GM23248 (cell line): Measurements from ENCODE around the gene KCNMA1. TPM values are rescaled to one million over a fixed set of nuclear protein-coding genes. Genes with fewer than 3 reads are reported as not detected.
"Not testable (repeated sequence)": the region's sequence is repeated elsewhere in the genome, so short reads cannot be mapped to it uniquely, and the experiment has no call there.

Source experiments
- DNase-seq: peaks from one replicate; pipeline ENCODE4 v3.0.0-alpha.2; 2015
- H2AFZ ChIP-seq: fragments of 200-600 bp; sonication (generic); 2 replicates; pipeline ENCODE4 v1.6.1; 2016; ENCODE audit warnings: antibody characterized with exemption
- H3F3A ChIP-seq: fragments of 200-600 bp; sonication (generic); 2 replicates; pipeline ENCODE4 v1.6.1; 2016; ENCODE audit warnings: mild to moderate bottlenecking, antibody characterized with exemption, mixed run types; ENCODE audit not compliant: insufficient read depth
- H3K27ac ChIP-seq: fragments of 200-600 bp; sonication (generic); 2 replicates; pipeline ENCODE4 v1.5.1; 2016; ENCODE audit warnings: mild to moderate bottlenecking
- H3K27me3 ChIP-seq: fragments of 200-600 bp; sonication (generic); replicated peaks from 2 replicates; pipeline ENCODE4 v1.6.1; 2016; ENCODE audit warnings: mild to moderate bottlenecking; ENCODE audit not compliant: insufficient read depth
- H3K36me3 ChIP-seq: fragments of 200-600 bp; sonication (generic); 2 replicates; pipeline ENCODE4 v1.6.1; 2016; ENCODE audit warnings: low read depth, mild to moderate bottlenecking
- H3K4me1 ChIP-seq: fragments of 200-600 bp; sonication (generic); 2 replicates; pipeline ENCODE4 v1.6.1; 2016; ENCODE audit warnings: mild to moderate bottlenecking; ENCODE audit not compliant: insufficient read depth
- H3K4me2 ChIP-seq: fragments of 200-600 bp; sonication (generic); one replicate; pipeline ENCODE4 v1.6.1; 2016; ENCODE audit warnings: mild to moderate bottlenecking; ENCODE audit not compliant: unreplicated experiment
- H3K4me3 ChIP-seq: fragments of 200-600 bp; sonication (generic); 2 replicates; pipeline ENCODE4 v1.5.1; 2016; ENCODE audit warnings: mild to moderate bottlenecking
- H3K79me2 ChIP-seq: fragments of 200-600 bp; sonication (generic); 2 replicates; pipeline ENCODE4 v1.6.1; 2016; ENCODE audit warnings: mild to moderate bottlenecking; ENCODE audit not compliant: insufficient read depth
- H3K9ac ChIP-seq: fragments of 200-600 bp; sonication (generic); 2 replicates; pipeline ENCODE4 v1.6.1; 2016; ENCODE audit warnings: mild to moderate bottlenecking
- H3K9me2 ChIP-seq: fragments of 200-600 bp; sonication (generic); 2 replicates; pipeline ENCODE4 v1.6.1; 2016; ENCODE audit warnings: mixed run types, mild to moderate bottlenecking, moderate library complexity; ENCODE audit not compliant: insufficient read depth
- H3K9me3 ChIP-seq: fragments of 200-600 bp; sonication (generic); one replicate; pipeline ENCODE4 v1.6.1; 2017; ENCODE audit warnings: low read depth
- H4K20me1 ChIP-seq: fragments of 200-600 bp; sonication (generic); 2 replicates; pipeline ENCODE4 v1.6.0; 2016; ENCODE audit not compliant: insufficient read depth
- EZH2 ChIP-seq: fragments of 200-600 bp; sonication (generic); IDR thresholded peaks from 2 replicates; pipeline ENCODE4 v1.6.1; 2018; ENCODE audit warnings: antibody characterized with exemption, mild to moderate bottlenecking; ENCODE audit not compliant: insufficient read depth, poor library complexity, severe bottlenecking
- EZH2phosphoT487 ChIP-seq: fragments of 200-600 bp; sonication (generic); IDR thresholded peaks from 2 replicates; pipeline ENCODE4 v1.6.1; 2018; ENCODE audit warnings: antibody characterized with exemption, moderate library complexity, mild to moderate bottlenecking, low read depth; ENCODE audit not compliant: insufficient read depth
- WGBS, 2 experiments: methylation state at CpG; one replicate each; pipeline ENCODE4 v1.1.6; 2015 to 2017; ENCODE audit warnings: low lambda C conversion rate in 2 of 2, low coverage in 1 of 2; ENCODE audit errors: missing lambda C conversion rate in 2 of 2; 5-methylcytosine and 5-hydroxymethylcytosine counted together
- in situ Hi-C: fragments of 300-500 bp; cut with MboI; formaldehyde crosslinking; loops from 2 replicates; pipeline ENCODE4 v1.15.0; 2020
- polyA plus RNA-seq: library from polyadenylated mRNA; unstranded; fragments of >200 nt; fragmentation: Nextera tagmentation; extraction: Ambion mirVana; gene quantifications from 2 replicates; pipeline ENCODE4 v1.2.1, GENCODE V29; 2016
- total RNA-seq: library from RNA; depleted of rRNA; stranded (reverse); fragments of >200 nt; shearing (Covaris generic); gene quantifications from 2 replicates; pipeline ENCODE4 v1.2.3, GENCODE V29; 2014

The KCNMA1 gene
- total and polyA plus RNA-seq, 2 experiments from 2014 or later: 14.2 to 25.1 TPM

DNA sequence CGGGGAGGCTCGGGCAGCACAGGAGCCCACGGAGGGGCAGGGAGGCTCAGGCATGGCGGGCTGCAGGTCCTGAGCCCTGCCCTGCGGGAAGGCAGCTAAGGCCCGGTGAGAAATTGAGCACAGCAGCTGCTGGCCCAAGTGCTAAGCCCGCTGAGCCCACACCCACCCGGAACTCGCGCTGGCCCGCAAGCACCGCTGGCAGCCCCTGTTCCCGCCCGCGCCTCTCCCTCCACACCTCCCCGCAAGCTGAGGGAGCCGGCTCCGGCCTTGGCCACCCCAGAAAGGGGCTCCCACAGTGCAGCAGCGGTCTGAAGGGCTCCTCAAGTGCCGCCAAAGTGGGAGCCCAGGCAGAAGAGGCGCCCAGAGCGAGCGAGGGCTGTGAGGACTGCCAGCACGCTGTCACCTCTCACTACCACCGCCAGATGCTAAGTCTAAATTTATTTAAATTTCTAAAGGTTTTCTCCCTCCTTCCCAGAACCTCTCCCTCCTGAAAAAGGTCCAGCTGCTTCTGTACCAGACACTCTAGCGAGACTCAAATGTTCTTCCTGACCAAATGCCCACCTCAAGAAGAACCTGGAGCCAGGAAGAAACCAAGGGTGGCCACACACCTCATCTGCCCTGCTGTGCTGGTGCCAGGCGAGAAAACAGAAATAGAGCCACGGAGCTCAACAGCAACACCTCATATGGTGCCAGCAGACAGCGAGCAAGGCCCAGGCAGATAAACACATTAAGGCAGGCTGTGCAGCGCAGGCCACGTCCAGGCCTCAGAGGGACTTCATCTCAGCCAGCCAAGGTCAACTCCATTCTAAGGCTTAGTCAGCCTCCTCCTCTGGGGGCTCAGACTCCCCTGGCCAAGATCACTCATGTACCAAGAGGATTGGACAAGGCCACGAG is 47.0 kb downstream of the KCNMA1 start:
- H3K9me2 ChIP-seq: no peaks in the 10 kb centered on the region
- in situ Hi-C loops: no loop called here
- H4K20me1 ChIP-seq: no peaks in the 10 kb centered on the region
- no peak overlapping the region for H3K4me2 ChIP-seq
- H3K4me1 ChIP-seq: peaks cover 32% of the 10 kb centered on the region
- DNase-seq: no peak
- H3K9me3 ChIP-seq: no peaks in the 10 kb centered on the region
- H3F3A ChIP-seq: peaks cover 31% of the 10 kb centered on the region
- no peaks in the 10 kb centered on the region for H3K36me3 ChIP-seq
- WGBS, 2 experiments: 94% methylated on average over 15 to 28 of the region's 32 CpGs
- no peak overlapping the region for H3K27ac ChIP-seq
- H2AFZ ChIP-seq: no peak overlapping the region
- TF ChIP-seq EZH2 (no peak), EZH2phosphoT487 (no peak)
- no peak overlapping the region for H3K9ac ChIP-seq
- peaks cover 37% of the 10 kb centered on the region for H3K79me2 ChIP-seq
- H3K27me3 ChIP-seq: no peaks in the 10 kb centered on the region
- no peak overlapping the region for H3K4me3 ChIP-seq

DNA sequence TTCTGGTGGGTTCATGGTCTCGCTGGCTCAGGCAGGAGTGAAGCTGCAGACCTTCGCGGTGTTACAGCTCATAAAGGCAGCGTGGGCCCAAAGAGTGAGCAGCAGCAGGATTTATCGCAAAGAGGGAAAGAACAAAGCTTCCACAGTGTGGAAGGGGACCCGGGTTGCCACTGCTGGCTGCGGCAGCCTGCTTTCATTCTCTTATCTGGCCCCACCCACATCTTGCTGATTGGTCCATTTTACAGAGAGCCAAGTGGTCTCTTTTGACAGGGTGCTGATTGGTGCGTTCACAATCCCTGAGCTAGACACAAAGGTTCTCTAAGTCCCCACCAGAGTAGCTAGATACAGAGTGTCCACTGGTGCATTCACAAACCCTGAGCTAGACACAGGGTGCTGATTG is 47.9 kb downstream of the KCNMA1 start:
- DNase-seq, H4K20me1 ChIP-seq, H3K27ac ChIP-seq, in situ Hi-C loops, H3K4me3 ChIP-seq, H3K4me2 ChIP-seq, H3K9me2 ChIP-seq, H3K9ac ChIP-seq, H3K9me3 ChIP-seq, H3K36me3 ChIP-seq, H3K27me3 ChIP-seq, H2AFZ ChIP-seq: not testable (repeated sequence)
- Histone ChIP-seq H3F3A (peaks cover 31% of the 10 kb centered on the region), H3K4me1 (peaks cover 32% of the 10 kb centered on the region), H3K79me2 (peaks cover 31% of the 10 kb centered on the region)
- WGBS, 2 experiments: 94 to 96% methylated on average over 8 of the region's 8 CpGs

- Histone ChIP-seq H3K4me3 (no peak overlapping the region), H2AFZ (no peak overlapping the region), H3F3A (peaks cover 31% of the 10 kb centered on the region), H3K9me3 (no peaks in the 10 kb centered on the region), H3K36me3 (no peaks in the 10 kb centered on the region), H3K4me1 (peaks cover 29% of the 10 kb centered on the region), H3K79me2 (peaks cover 23% of the 10 kb centered on the region), H3K9me2 (no peaks in the 10 kb centered on the region), H3K27me3 (no peaks in the 10 kb centered on the region), H4K20me1 (no peaks in the 10 kb centered on the region), H3K4me2 (no peak overlapping the region), H3K27ac (no peak overlapping the region), H3K9ac (no peak overlapping the region)
- no peak for DNase-seq
- 89 to 92% methylated on average over 7 of the region's 7 CpGs for WGBS, 2 experiments
- in situ Hi-C loops: no loop called here
- TF ChIP-seq EZH2phosphoT487 (no peak), EZH2 (no peak)
Measured at GRCh38 chr10:77588886-77589285, 48.7 kb downstream of the KCNMA1 start.

DNA sequence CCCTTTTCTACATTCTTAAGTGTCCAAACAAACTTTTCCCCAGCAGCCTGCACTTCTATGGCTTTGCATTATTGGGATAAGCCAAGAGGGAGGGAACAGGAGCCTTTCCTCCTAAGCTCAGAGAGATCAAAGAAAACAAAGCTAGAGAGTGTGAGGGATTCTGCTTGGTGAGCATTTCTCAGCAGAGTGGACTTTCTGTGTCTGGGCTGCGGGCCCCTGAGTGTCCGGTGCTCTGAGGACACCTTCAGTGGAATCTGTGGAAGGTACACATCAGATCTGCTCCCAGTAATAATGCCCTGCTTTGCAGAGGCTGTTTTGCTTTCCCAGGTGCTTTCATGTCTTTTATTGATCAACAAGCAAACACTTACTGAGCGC is 50.2 kb downstream of the KCNMA1 start:
- WGBS, 2 experiments: 98 to 100% methylated on average over 3 of the region's 3 CpGs
- peak overlapping the region; percentile 86 for H3K27ac ChIP-seq
- H2AFZ ChIP-seq: peak overlapping the region; percentile 63
- peaks cover 23% of the 10 kb centered on the region for H3K79me2 ChIP-seq
- DNase-seq: no peak
- peaks cover 19% of the 10 kb centered on the region for H3F3A ChIP-seq
- no peaks in the 10 kb centered on the region for H3K27me3 ChIP-seq
- H3K36me3 ChIP-seq: no peaks in the 10 kb centered on the region
- H3K9ac ChIP-seq: peak overlapping the region; percentile 66
- H3K9me3 ChIP-seq: no peaks in the 10 kb centered on the region
- peak overlapping the region; percentile 41 for H3K4me2 ChIP-seq
- peak overlapping the region; percentile 14; the same call in 1 of the 2 replicates for H3K4me3 ChIP-seq
- TF ChIP-seq EZH2: no peak
- no peak for TF ChIP-seq EZH2phosphoT487
- H3K9me2 ChIP-seq: no peaks in the 10 kb centered on the region
- in situ Hi-C loops: no loop called here
- peaks cover 23% of the 10 kb centered on the region for H3K4me1 ChIP-seq
- no peaks in the 10 kb centered on the region for H4K20me1 ChIP-seq
